K562 (cell line): ENCODE measurements around the gene UGT1A6. TPM values are rescaled to one million over a fixed set of nuclear protein-coding genes. Genes with fewer than 3 reads are reported as not detected.

Source experiments
- ATAC-seq: fragments of 200-7000 bp; cut with Tn5 transposase; 3 replicates; pipeline ENCODE4 v1.9.1; 2020; ENCODE audit warnings: moderate library complexity
- BruUV-seq: library from RNA; stranded (reverse); fragments of 400-500 nt; replicated peaks from 2 replicates; lab custom pipeline; 2021; lab: Mats Ljungman, UMichigan
- CTCF ChIA-PET: fragments of 300-600 bp; formaldehyde crosslinking; extraction: SDS; loops from one replicate; lab custom pipeline; 2021; ENCODE audit warnings: low intra/inter-chr PET ratio; lab: Yijun Ruan, JAX
- POLR2A ChIA-PET: fragments of 300-600, 350-650 bp; sonication (Branson Sonifier 250); formaldehyde crosslinking; extraction: SDS; loops from one replicate; lab custom pipeline; 2021; ENCODE audit warnings: antibody characterized with exemption, inconsistent platforms; lab: Yijun Ruan, JAX
- DNase-seq, 4 experiments: peaks; one replicate each; pipeline versions ENCODE4 v3.0.0 to v3.0.0-alpha.2; 2011 to 2018; ENCODE audit warnings: low spot score in 3 of 4, mixed read lengths in 3 of 4; ENCODE audit errors: extremely low read depth in 1 of 4
- FAIRE-seq: peaks from 2 replicates; lab custom pipeline; 2011; peaks lifted over from hg19 to GRCh38; lab: Jason Lieb, UNC
- H2AFZ ChIP-seq: 2 replicates; pipeline ENCODE4 v1.6.0; 2011; ENCODE audit warnings: low read depth, low read length, control low read depth, inconsistent platforms
- H3K27ac ChIP-seq: fragments of 200-600 bp; 3 replicates; pipeline ENCODE4 v1.8.0; 2011; ENCODE audit warnings: low read depth, mild to moderate bottlenecking, control low read depth, inconsistent platforms, low read length, moderate library complexity, mixed read lengths; ENCODE audit errors: extremely low read depth
- H3K27me3 ChIP-seq, 2 experiments: fragments of 300-600 bp in 1 of 2; 2 replicates in 1 of 2; 3 replicates in 1 of 2; pipeline versions ENCODE4 v1.6.0 to v1.8.0; 2011; ENCODE audit warnings: inconsistent platforms in 2 of 2, low read length in 2 of 2, mild to moderate bottlenecking in 1 of 2, mixed read lengths in 1 of 2, moderate library complexity in 1 of 2; ENCODE audit not compliant: control insufficient read depth in 2 of 2, insufficient read depth in 2 of 2
- H3K36me3 ChIP-seq: fragments of 300-600 bp; 3 replicates; pipeline ENCODE4 v1.8.0; 2011; ENCODE audit warnings: mild to moderate bottlenecking, low read length, inconsistent platforms; ENCODE audit not compliant: control insufficient read depth, insufficient read depth
- H3K4me1 ChIP-seq, 2 experiments: fragments of 200-600 bp in 1 of 2; replicated peaks in 1 of 2; 2 replicates in 1 of 2; 3 replicates in 1 of 2; pipeline versions ENCODE4 v1.5.1 to v1.8.0; 2011; ENCODE audit warnings: inconsistent platforms in 2 of 2, low read length in 2 of 2, mild to moderate bottlenecking in 1 of 2, mixed read lengths in 1 of 2, moderate library complexity in 1 of 2; ENCODE audit not compliant: control insufficient read depth in 2 of 2, insufficient read depth in 2 of 2
- H3K4me2 ChIP-seq: 2 replicates; pipeline ENCODE4 v1.6.1; 2011; ENCODE audit warnings: low read length, control low read depth, inconsistent platforms, mixed read lengths; ENCODE audit not compliant: insufficient read depth
- H3K4me3 ChIP-seq: fragments of 200-600 bp; sonication (generic), shearing (Covaris generic); 2 replicates; pipeline ENCODE4 v1.5.1; 2016; ENCODE audit warnings: control low read depth, inconsistent platforms
- H3K79me2 ChIP-seq: fragments of 200-600 bp; 3 replicates; pipeline ENCODE4 v1.8.0; 2011; ENCODE audit warnings: low read length, inconsistent platforms; ENCODE audit not compliant: control insufficient read depth, insufficient read depth
- H3K9ac ChIP-seq, 2 experiments: 2 replicates each; pipeline versions ENCODE4 v1.6.0 to v1.6.1; 2011; ENCODE audit warnings: low read depth in 2 of 2, low read length in 2 of 2, control low read depth in 1 of 2, inconsistent platforms in 1 of 2, mild to moderate bottlenecking in 1 of 2, mixed read lengths in 1 of 2; ENCODE audit not compliant: insufficient read depth in 1 of 2
- H3K9me1 ChIP-seq: one replicate; pipeline ENCODE4 v1.6.0; 2011; ENCODE audit warnings: inconsistent platforms, mild to moderate bottlenecking, low read length, moderate library complexity; ENCODE audit not compliant: control insufficient read depth, insufficient read depth
- H3K9me3 ChIP-seq: replicated peaks from 2 replicates; pipeline ENCODE4 v1.5.1; 2011; ENCODE audit warnings: low read depth, low read length, inconsistent platforms; ENCODE audit not compliant: control insufficient read depth, insufficient read depth
- H4K20me1 ChIP-seq: replicated peaks from 2 replicates; pipeline ENCODE4 v1.6.1; 2011; ENCODE audit warnings: low read length, inconsistent platforms, mixed read lengths; ENCODE audit not compliant: control insufficient read depth, insufficient read depth
- ARID2 ChIP-seq: fragments of 450-650 bp; IDR thresholded peaks from 2 replicates; pipeline ENCODE4 v1.6.1; 2017; ENCODE audit warnings: antibody characterized with exemption, mild to moderate bottlenecking
- GABPA ChIP-seq: fragments of 200-800 bp; sonication (Bioruptor generic); conservative IDR thresholded peaks from 2 replicates; pipeline ENCODE4 v1.6.1; 2016; ENCODE audit warnings: low read depth, missing genetic modification characterization, missing compliant biosample characterization
- RFX1 ChIP-seq: fragments of 450-650 bp; IDR thresholded peaks from 2 replicates; pipeline ENCODE4 v1.6.1; 2016; ENCODE audit warnings: mild to moderate bottlenecking, moderate library complexity
- ZNF551 ChIP-seq: fragments of 250-450 bp; sonication (Bioruptor Pico); IDR thresholded peaks from 2 replicates; pipeline ENCODE4 v1.5.0; 2021; ENCODE audit warnings: mild to moderate bottlenecking, moderate library complexity
- WGBS: fragments of 100-300 bp; shearing (Covaris generic); methylation state at CpG from one replicate; pipeline ENCODE4 v1.1.6; 2016; ENCODE audit warnings: low coverage, mixed read lengths; ENCODE audit not compliant: insufficient coverage; ENCODE audit errors: missing lambda C conversion rate; 5-methylcytosine and 5-hydroxymethylcytosine counted together
- in situ Hi-C: fragments of 300-500 bp; cut with MboI; formaldehyde crosslinking; loops from 4 replicates; pipeline ENCODE4 v1.15.0; 2018; ENCODE audit warnings: inconsistent platforms, mixed read lengths
- intact Hi-C: fragments of 100-400 bp; cut with micrococcal nuclease; formaldehyde crosslinking; loops from 2 replicates; pipeline ENCODE4 v1.14.2; 2022
- polyA plus RNA-seq, 8 experiments: library from polyadenylated mRNA; depleted of rRNA in 4 of 8; stranded (reverse) in 5 of 8; unstranded in 3 of 8; fragments of >200 nt; fragmentation: Nextera tagmentation in 2 of 8; fragmentation: Illumina TruSeq in 1 of 8; extraction: Ambion mirVana in 2 of 8; extraction: Trizol in 1 of 8; gene quantifications; 2 replicates each; pipeline versions ENCODE4 v1.2.1 to v1.2.3, GENCODE V29; 2011 to 2014; ENCODE audit warnings: inconsistent platforms in 1 of 8, missing spikeins in 1 of 8
- total RNA-seq, 7 experiments: library from RNA; depleted of rRNA in 6 of 7; stranded (reverse); fragments of >200 nt in 6 of 7; fragmentation: Illumina TruSeq in 2 of 7; extraction: Trizol in 2 of 7; gene quantifications; 2 replicates each; pipeline versions ENCODE4 v1.2.1 to v1.2.3, GENCODE V29; 2011 to 2021; ENCODE audit warnings: low replicate concordance in 1 of 7

The UGT1A6 gene
- total and polyA plus RNA-seq, 9 of the 15 experiments (the other 6 are each of a cell fraction or from before 2014, with no cell fraction given) = not detected

DNA sequence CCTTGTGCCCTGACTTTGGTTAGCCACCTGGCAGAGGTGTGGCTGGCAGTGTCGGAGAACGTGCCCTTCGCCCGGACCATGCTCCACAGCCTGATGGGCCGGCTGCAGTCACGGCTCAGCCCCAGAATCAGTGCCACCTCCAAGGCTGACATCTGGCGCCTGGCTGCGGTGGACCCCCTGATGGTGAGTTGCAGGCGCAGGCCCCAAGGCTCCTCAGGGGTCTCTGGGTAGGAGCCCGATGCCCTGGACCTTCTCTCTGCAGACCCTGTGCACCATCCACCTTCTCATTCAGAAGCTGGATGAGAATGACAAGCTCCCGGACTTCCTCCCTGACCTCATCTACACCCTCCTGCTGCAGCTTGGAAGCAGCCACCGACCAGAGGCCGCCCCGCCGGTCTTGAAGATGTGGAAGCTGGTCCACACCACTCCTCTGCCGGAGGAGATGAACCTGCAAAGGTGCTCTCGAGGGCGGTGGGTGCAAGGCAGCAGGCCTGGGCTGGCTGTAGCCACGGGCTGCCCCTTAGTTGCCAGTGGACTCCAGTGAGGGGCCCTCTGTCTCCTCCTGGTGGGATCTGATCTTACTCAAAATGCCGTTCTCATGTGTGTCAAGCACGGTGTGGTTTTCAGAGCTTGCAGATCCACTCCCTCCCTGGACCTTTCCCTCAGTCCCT is 129.5 kb downstream of the UGT1A6 start:
- Histone ChIP-seq H3K9ac (no peak overlapping the region), H3K4me3 (no peak overlapping the region), H3K9me3 (no peaks in the 10 kb centered on the region), H4K20me1 (no peaks in the 10 kb centered on the region; the same call in 1 of the 2 replicates), H3K9me1 (no peaks in the 10 kb centered on the region), H3K4me2 (no peak overlapping the region), H2AFZ (no peak overlapping the region), H3K27ac (no peak overlapping the region), H3K4me1 (no peaks in the 10 kb centered on the region; a peak in 1 of 5 replicates), H3K79me2 (no peaks in the 10 kb centered on the region), H3K36me3 (no peaks in the 10 kb centered on the region), H3K27me3 (peaks cover 2 to 58% of the 10 kb centered on the region in 2 experiments; a peak in 3 of 5 replicates)
- no peak for ATAC-seq
- DNase-seq = no peak
- TF ChIP-seq RFX1 (no peak), ZNF551 (CRISPR knock-in tag) (no peak), ARID2 (no peak), GABPA (tag) (no peak)
- CTCF ChIA-PET = no interaction called here
- intact Hi-C loops = no loop called here
- no TSS peak for BruUV-seq
- no peak for FAIRE-seq
- POLR2A ChIA-PET = interaction anchor here (1.5 kb wide), 1 partner anchor 10 kb away, joined by 6 read pairs; no protein-coding TSS in a partner anchor
- in situ Hi-C loops = no loop called here
- 0% methylated on average over 9 of the region's 21 CpGs for WGBS

Other genes starting within 250 kb of the UGT1A6 start
Only the 7 nearest of the 12 such genes appear.
- gene UGT1A10, start 56.4 kb upstream of the UGT1A6 start, total RNA-seq (2014; rRNA removed) = not detected in 2 replicates
- not detected in 2 replicates for gene UGT1A10, start 56.4 kb upstream of the UGT1A6 start, total RNA-seq (2014; rRNA removed; fragmentation: Illumina TruSeq; extraction: Trizol)
- gene UGT1A10, start 56.4 kb upstream of the UGT1A6 start, total RNA-seq (2015; rRNA removed; fragmentation: Illumina TruSeq; extraction: Trizol) = not detected in 2 replicates
- not detected in 2 replicates for gene UGT1A10, start 56.4 kb upstream of the UGT1A6 start, total RNA-seq (2021)
- gene UGT1A10, start 56.4 kb upstream of the UGT1A6 start, polyA plus RNA-seq (2011; rRNA removed) = not detected in 2 replicates
- not detected in 2 replicates for gene UGT1A10, start 56.4 kb upstream of the UGT1A6 start, polyA plus RNA-seq (2014; fragmentation: Illumina TruSeq; extraction: Trizol)
- gene UGT1A10, start 56.4 kb upstream of the UGT1A6 start, polyA plus RNA-seq (2014; fragmentation: Nextera tagmentation; extraction: Ambion mirVana) = not detected
- not detected in 2 replicates for gene UGT1A10, start 56.4 kb upstream of the UGT1A6 start, polyA plus RNA-seq (2014; rRNA removed)
- gene UGT1A9, start 21.0 kb upstream of the UGT1A6 start, total RNA-seq (2014; rRNA removed) = 0.09 TPM in 1 of 2 replicates, not detected in the other
- gene UGT1A9, start 21.0 kb upstream of the UGT1A6 start, total RNA-seq (2014; rRNA removed; fragmentation: Illumina TruSeq; extraction: Trizol) = not detected in 2 replicates
- not detected in 2 replicates for gene UGT1A9, start 21.0 kb upstream of the UGT1A6 start, total RNA-seq (2015; rRNA removed; fragmentation: Illumina TruSeq; extraction: Trizol)
- gene UGT1A9, start 21.0 kb upstream of the UGT1A6 start, total RNA-seq (2021) = not detected in 2 replicates
- not detected in 2 replicates for gene UGT1A9, start 21.0 kb upstream of the UGT1A6 start, polyA plus RNA-seq (2011; rRNA removed)
- not detected in 2 replicates for gene UGT1A9, start 21.0 kb upstream of the UGT1A6 start, polyA plus RNA-seq (2014; fragmentation: Illumina TruSeq; extraction: Trizol)
- gene UGT1A9, start 21.0 kb upstream of the UGT1A6 start, polyA plus RNA-seq (2014; fragmentation: Nextera tagmentation; extraction: Ambion mirVana) = not detected
- not detected in 2 replicates for gene UGT1A9, start 21.0 kb upstream of the UGT1A6 start, polyA plus RNA-seq (2014; rRNA removed)
- gene UGT1A7, start 11.0 kb upstream of the UGT1A6 start, total RNA-seq (2014; rRNA removed) = not detected in 2 replicates
- gene UGT1A7, start 11.0 kb upstream of the UGT1A6 start, total RNA-seq (2014; rRNA removed; fragmentation: Illumina TruSeq; extraction: Trizol) = not detected in 2 replicates
- gene UGT1A7, start 11.0 kb upstream of the UGT1A6 start, total RNA-seq (2015; rRNA removed; fragmentation: Illumina TruSeq; extraction: Trizol) = not detected in 2 replicates
- gene UGT1A7, start 11.0 kb upstream of the UGT1A6 start, total RNA-seq (2021) = not detected in 2 replicates
- gene UGT1A7, start 11.0 kb upstream of the UGT1A6 start, polyA plus RNA-seq (2011; rRNA removed) = not detected in 2 replicates
- gene UGT1A7, start 11.0 kb upstream of the UGT1A6 start, polyA plus RNA-seq (2014; fragmentation: Illumina TruSeq; extraction: Trizol) = not detected in 2 replicates
- gene UGT1A7, start 11.0 kb upstream of the UGT1A6 start, polyA plus RNA-seq (2014; fragmentation: Nextera tagmentation; extraction: Ambion mirVana) = not detected
- not detected in 2 replicates for gene UGT1A7, start 11.0 kb upstream of the UGT1A6 start, polyA plus RNA-seq (2014; rRNA removed)
- not detected in 2 replicates for gene UGT1A5, start 20.0 kb downstream of the UGT1A6 start, total RNA-seq (2014; rRNA removed)
- gene UGT1A5, start 20.0 kb downstream of the UGT1A6 start, total RNA-seq (2014; rRNA removed; fragmentation: Illumina TruSeq; extraction: Trizol) = not detected in 2 replicates
- gene UGT1A5, start 20.0 kb downstream of the UGT1A6 start, total RNA-seq (2015; rRNA removed; fragmentation: Illumina TruSeq; extraction: Trizol) = not detected in 2 replicates
- not detected in 2 replicates for gene UGT1A5, start 20.0 kb downstream of the UGT1A6 start, total RNA-seq (2021)
- gene UGT1A5, start 20.0 kb downstream of the UGT1A6 start, polyA plus RNA-seq (2011; rRNA removed) = not detected in 2 replicates
- not detected in 2 replicates for gene UGT1A5, start 20.0 kb downstream of the UGT1A6 start, polyA plus RNA-seq (2014; fragmentation: Illumina TruSeq; extraction: Trizol)
- gene UGT1A5, start 20.0 kb downstream of the UGT1A6 start, polyA plus RNA-seq (2014; fragmentation: Nextera tagmentation; extraction: Ambion mirVana) = not detected
- not detected in 2 replicates for gene UGT1A5, start 20.0 kb downstream of the UGT1A6 start, polyA plus RNA-seq (2014; rRNA removed)
- not detected in 2 replicates for gene UGT1A4, start 25.8 kb downstream of the UGT1A6 start, total RNA-seq (2014; rRNA removed)
- not detected in 2 replicates for gene UGT1A4, start 25.8 kb downstream of the UGT1A6 start, total RNA-seq (2014; rRNA removed; fragmentation: Illumina TruSeq; extraction: Trizol)
- gene UGT1A4, start 25.8 kb downstream of the UGT1A6 start, total RNA-seq (2015; rRNA removed; fragmentation: Illumina TruSeq; extraction: Trizol) = not detected in 2 replicates
- gene UGT1A4, start 25.8 kb downstream of the UGT1A6 start, total RNA-seq (2021) = not detected in 2 replicates
- gene UGT1A4, start 25.8 kb downstream of the UGT1A6 start, polyA plus RNA-seq (2011; rRNA removed) = not detected in 2 replicates
- gene UGT1A4, start 25.8 kb downstream of the UGT1A6 start, polyA plus RNA-seq (2014; fragmentation: Illumina TruSeq; extraction: Trizol) = not detected in 2 replicates
- not detected for gene UGT1A4, start 25.8 kb downstream of the UGT1A6 start, polyA plus RNA-seq (2014; fragmentation: Nextera tagmentation; extraction: Ambion mirVana)
- not detected in 2 replicates for gene UGT1A4, start 25.8 kb downstream of the UGT1A6 start, polyA plus RNA-seq (2014; rRNA removed)
- not detected in 2 replicates for gene UGT1A3, start 36.2 kb downstream of the UGT1A6 start, total RNA-seq (2014; rRNA removed)
- not detected in 2 replicates for gene UGT1A3, start 36.2 kb downstream of the UGT1A6 start, total RNA-seq (2014; rRNA removed; fragmentation: Illumina TruSeq; extraction: Trizol)
- gene UGT1A3, start 36.2 kb downstream of the UGT1A6 start, total RNA-seq (2015; rRNA removed; fragmentation: Illumina TruSeq; extraction: Trizol) = not detected in 2 replicates
- not detected in 2 replicates for gene UGT1A3, start 36.2 kb downstream of the UGT1A6 start, total RNA-seq (2021)
- not detected in 2 replicates for gene UGT1A3, start 36.2 kb downstream of the UGT1A6 start, polyA plus RNA-seq (2011; rRNA removed)
- gene UGT1A3, start 36.2 kb downstream of the UGT1A6 start, polyA plus RNA-seq (2014; fragmentation: Illumina TruSeq; extraction: Trizol) = not detected in 2 replicates
- gene UGT1A3, start 36.2 kb downstream of the UGT1A6 start, polyA plus RNA-seq (2014; fragmentation: Nextera tagmentation; extraction: Ambion mirVana) = not detected
- gene UGT1A3, start 36.2 kb downstream of the UGT1A6 start, polyA plus RNA-seq (2014; rRNA removed) = not detected in 2 replicates
- not detected in 2 replicates for gene UGT1A1, start 67.4 kb downstream of the UGT1A6 start, total RNA-seq (2014; rRNA removed)
- gene UGT1A1, start 67.4 kb downstream of the UGT1A6 start, total RNA-seq (2014; rRNA removed; fragmentation: Illumina TruSeq; extraction: Trizol) = not detected in 2 replicates
- not detected in 2 replicates for gene UGT1A1, start 67.4 kb downstream of the UGT1A6 start, total RNA-seq (2015; rRNA removed; fragmentation: Illumina TruSeq; extraction: Trizol)
- gene UGT1A1, start 67.4 kb downstream of the UGT1A6 start, total RNA-seq (2021) = not detected in 2 replicates
- gene UGT1A1, start 67.4 kb downstream of the UGT1A6 start, polyA plus RNA-seq (2011; rRNA removed) = not detected in 2 replicates
- gene UGT1A1, start 67.4 kb downstream of the UGT1A6 start, polyA plus RNA-seq (2014; fragmentation: Illumina TruSeq; extraction: Trizol) = not detected in 2 replicates
- gene UGT1A1, start 67.4 kb downstream of the UGT1A6 start, polyA plus RNA-seq (2014; fragmentation: Nextera tagmentation; extraction: Ambion mirVana) = not detected
- not detected in 2 replicates for gene UGT1A1, start 67.4 kb downstream of the UGT1A6 start, polyA plus RNA-seq (2014; rRNA removed)